ENCODE results near the gene CFAP20.

Gene CFAP20
- total RNA-seq, result 128 reads per million, percentile 87 among the genes with 10 or more reads in this experiment

DNA sequence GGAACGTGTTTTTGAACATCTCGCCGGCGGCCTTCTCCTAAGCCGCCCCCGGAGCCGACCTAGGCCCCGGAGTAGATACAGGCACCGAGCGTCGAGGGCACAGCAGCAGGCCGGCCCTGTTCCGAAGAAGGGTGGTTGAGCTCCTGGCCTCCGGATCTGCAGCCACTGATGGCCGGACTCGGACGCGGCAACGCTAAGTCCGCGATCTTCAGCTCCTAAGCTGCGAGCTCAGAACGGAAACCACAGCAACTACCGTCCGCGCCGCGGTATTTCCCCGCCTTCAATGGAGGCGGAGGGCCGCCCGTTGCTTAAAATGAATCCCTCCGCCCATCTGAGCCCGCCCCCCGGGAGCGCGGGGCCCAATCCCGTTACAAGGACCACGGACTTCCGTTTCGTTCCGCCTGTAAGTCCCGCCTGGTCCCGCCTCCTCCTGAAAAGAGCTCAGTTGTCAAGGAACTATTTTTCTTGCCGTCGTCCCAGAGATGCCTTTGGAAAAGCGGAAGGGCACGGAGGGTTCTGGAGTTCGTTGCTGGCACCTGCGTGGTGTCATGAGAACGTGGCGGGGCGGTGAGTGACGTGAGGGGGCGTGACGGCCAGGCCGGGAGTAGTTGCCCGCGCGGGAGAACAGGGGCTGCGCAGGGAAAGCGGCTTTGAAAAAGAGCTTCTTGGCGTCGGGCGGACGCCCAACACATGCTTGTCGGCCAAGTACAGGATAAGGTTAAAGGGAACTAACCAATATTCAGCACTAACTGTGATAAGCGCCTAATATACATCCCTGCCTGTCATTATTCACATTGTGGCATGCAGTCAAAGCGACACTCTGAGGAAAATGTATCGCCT lies at the start of gene CFAP20:
Gene CFAP20, minus strand, starts transcription at position 285 of the 840 bp plus-strand sequence. Its CDS starts 266 bp downstream, at position 19.
- peak; percentile 93 for DNase-seq

DNA sequence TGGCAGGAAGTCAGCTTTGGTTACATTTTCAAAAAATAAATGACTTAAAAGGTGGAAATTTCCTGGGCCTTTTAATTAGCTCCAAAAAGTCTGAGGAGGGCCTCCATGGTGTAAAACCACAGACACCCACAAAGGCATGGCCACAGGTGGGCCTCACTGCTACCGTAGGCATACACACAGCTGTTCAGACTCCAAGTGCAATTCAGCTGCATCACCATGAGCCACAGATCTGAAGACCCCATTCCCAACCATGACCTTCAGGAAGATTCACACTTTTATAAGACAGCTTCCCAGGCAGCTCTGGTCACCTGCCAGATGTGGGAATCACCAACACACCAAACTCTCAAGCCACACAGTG lies 48.2 kb upstream of the CFAP20 start:
- no peak for DNase-seq

GRCh38 chr16:58176608-58177352 lies 47.6 kb upstream of the CFAP20 start:
- DNase-seq, result no peak

GRCh38 chr16:58170223-58170622 lies 41.0 kb upstream of the CFAP20 start:
- DNase-seq, result no peak

- DNase-seq, result no peak
Observed at GRCh38 chr16:58160855-58161254, 31.7 kb upstream of the CFAP20 start.

DNA sequence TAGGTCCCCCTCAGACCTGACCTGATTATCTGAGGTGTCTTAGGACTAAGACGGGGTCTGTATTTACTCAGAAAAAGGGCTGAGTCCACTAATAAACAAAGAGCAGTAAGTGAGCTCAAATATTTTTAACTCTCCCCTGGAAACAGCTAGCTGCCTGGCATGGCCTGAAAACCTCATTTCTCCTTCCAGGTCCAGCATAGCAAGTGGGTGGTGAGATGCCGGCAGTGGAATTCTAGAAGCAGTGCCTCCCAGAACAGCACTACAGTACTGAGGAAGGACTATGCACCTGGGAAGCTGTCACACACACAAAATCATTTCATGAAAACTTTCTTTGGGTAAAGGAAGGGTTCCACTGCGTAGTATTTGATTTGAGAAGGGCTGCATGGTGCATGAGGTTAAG lies 29.5 kb upstream of the CFAP20 start:
- no peak for DNase-seq

- DNase-seq, result no peak
Observed at GRCh38 chr16:58157951-58158540, 28.9 kb upstream of the CFAP20 start.

- no peak for DNase-seq
Observed at GRCh38 chr16:58157239-58157638, 28.1 kb upstream of the CFAP20 start.

DNA sequence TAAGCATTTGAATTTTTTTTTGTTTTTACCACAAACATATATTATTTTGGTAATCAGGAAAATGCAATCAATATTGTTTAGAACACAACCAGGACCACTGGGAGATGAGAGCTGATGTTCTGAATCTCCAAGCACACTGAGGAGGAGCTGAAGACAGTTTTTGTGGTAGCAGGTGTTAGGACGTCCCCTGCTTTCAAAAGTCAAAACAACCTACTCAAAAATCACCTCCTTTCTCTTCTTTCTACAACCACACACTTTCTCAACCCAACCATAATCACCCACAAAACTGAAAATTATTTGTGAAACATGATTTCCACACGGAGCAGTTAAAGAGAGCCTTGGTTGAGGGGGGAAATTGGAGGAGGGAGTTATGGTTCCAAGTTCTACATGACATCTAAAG lies 26.7 kb upstream of the CFAP20 start:
- DNase-seq, result no peak

- no peak for DNase-seq
Observed at GRCh38 chr16:58154345-58154744, 25.2 kb upstream of the CFAP20 start.

GRCh38 chr16:58152246-58152868 lies 23.2 kb upstream of the CFAP20 start:
- no peak for DNase-seq

- DNase-seq, result no peak
Observed at GRCh38 chr16:58148526-58148925, 19.3 kb upstream of the CFAP20 start.

DNA sequence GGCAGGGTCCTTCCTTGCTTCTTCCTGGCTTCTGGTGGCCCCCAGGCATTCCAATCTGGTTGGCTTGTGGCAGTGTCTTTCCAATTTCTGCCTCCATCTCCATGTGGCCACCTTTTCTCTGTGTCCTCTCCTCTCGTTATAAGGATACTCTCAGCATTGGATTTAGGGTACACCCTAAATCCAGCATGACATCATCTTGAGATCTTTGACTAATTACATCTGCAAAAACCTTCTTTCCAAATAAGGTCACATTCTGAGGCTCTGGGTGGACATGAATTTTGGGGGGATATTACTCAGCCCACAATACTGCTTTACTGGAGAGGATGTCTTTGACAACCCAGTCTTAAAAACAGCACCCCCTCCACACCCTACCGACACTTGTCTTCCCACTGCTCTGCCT lies 18.9 kb upstream of the CFAP20 start:
- DNase-seq, result no peak

DNA sequence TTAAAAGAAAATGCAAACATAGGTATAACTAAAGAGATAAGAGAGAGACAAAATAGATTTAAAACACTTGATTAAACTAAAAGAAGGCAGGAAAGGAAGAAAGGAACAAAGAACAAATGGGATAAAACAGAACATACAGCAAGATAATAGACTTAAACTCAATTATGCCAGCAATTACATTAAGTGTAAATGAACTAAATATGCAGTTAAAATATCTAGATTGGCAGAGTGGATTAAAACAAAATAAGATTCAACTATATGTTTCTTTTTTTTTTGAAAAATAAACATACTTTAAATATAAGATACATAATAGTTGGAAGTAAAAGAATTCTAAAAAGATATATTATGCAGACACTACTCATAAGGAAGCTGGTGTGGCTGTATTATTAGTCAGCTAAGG lies 9.7 kb upstream of the CFAP20 start:
- DNase-seq, result no peak

DNA sequence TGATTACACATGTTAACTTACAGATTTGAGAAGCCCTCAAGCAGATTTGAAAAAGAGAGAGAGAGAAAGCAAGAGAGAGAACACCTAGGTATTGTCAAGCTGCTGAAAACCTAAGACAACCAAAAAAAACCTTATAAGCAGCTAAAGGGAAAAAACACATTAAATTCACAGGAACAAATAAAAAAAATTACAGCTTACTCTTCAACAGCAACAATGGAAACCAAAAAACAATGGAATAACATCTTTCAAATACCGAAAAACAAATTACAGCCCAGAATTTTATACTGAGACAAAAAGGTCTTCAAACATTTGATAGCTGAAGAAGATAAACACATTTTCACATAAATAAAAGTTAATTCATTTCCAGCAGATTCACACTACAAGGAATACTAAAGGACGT lies 8.4 kb upstream of the CFAP20 start:
- no peak for DNase-seq

DNA sequence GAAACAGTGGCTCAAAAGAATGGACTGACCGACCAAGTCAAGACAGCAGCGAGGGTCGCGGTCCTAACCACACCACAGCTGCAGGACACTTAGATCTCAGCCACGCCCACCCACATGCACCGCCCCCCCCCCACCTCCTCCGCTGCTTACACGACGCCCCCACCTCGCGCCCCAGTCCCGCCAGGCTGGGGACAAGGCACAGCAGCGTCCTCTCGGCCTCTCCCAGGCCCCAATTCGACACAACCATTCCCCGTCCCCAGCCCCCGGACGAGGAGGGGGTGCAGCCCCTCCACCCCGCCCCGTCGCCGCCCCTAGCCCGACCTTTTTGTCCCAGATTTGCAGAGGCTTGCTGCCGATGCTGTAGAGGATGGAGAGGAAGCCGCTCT lies 477 bp downstream of the CFAP20 start:
- peak; percentile 18 for DNase-seq

DNA sequence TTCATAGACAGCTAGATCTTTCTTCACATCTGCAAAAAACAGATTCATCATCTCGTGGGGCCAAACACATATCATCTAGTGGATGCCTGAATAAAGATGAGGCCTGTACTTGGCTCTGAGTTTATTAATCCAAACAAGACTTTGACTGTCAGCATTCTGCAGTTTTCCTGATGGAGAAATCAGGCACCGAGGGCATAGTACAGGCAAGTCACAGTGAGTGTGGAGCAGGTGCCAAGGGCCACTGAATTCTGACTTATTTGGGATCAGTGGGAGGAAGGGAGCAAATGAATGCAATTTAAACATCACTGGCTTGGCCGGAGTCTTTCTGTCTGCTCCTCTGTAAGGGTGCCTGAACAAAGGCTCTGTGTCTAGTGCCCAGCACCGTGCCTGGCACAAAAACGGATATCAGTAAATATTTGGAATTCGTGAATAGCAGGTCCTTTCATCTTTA lies 975 bp downstream of the CFAP20 start:
- DNase-seq, result no peak

- no peak for DNase-seq
Observed at GRCh38 chr16:58127634-58128033, 1.5 kb downstream of the CFAP20 start.

DNA sequence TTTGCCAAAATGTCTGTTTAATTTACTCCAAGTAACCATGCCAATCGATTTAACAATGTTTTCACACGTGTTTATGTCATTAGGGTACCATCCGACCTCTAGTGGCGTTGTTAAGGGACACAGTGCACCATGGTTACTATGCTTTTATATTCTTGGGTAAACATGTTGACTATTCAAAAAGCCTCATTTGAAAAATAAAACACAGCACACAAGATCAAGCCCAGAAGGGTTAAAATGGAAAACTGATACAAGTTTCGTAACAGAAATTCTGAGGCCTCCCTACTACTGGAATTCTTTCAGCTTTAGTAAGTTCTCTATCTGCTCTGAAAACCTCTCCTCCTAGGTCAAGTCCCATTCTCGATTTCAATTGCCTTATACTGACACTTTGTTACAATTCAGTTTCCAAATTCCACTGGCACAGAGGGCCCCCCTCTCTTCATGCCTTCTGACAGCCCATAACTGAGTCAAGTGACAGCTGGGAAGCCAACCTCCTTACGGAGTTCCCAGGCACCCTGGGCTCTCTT lies 2.1 kb downstream of the CFAP20 start:
- peak; percentile 42 for DNase-seq

DNA sequence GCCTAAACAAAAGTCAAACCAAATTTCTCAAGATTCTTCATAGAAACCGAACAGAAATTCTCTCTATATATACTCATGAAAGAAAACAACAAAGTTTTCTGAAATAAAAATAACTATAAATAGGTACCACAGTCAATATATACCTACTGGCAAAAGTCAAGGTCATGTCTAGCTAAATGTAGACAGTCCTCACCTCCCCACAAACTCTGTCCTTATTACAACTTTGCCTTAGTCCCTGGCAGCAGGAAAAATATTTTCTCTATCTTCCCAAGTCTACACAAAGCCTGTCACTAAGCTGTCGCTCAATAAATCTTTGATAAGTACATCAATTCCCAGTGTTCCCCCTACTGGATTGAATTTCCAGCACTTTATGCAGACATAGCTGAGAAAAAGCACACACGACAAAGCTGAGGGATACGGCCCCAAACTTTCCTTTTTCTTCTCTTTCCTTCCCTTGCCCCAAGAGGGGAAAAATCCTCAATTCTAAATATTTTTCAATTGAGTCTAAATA lies 2.7 kb downstream of the CFAP20 start:
- no peak for DNase-seq

GRCh38 chr16:58125781-58126335 lies 3.3 kb downstream of the CFAP20 start:
- DNase-seq, result no peak

GRCh38 chr16:58125041-58125440 lies 4.1 kb downstream of the CFAP20 start:
- no peak for DNase-seq

DNA sequence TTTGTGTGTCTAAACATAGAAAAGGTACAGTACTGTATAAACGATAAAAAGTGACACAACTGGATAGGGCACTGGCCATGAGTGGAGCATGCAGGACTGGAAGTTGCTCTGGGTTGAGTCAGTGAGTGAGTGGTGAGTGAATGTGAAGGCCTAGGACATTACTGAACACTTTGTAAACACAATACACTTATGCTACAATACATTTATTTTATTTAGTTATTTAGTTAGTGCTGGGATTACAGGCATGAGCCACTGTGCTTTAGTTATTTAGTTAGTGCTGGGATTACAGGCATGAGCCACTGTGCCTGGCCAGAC lies 4.6 kb downstream of the CFAP20 start:
- no peak for DNase-seq
